WTC11 (cell line): ENCODE results near the gene ZNF782.

Experiments used
- ATF3 ChIP-seq: sonication (generic); formaldehyde crosslinking; conservative IDR thresholded peaks from 2 replicates; pipeline ENCODE4 v1.8.1; 2022; ENCODE audit warnings: mild to moderate bottlenecking, missing genetic modification reagents
- CTCF ChIP-seq: fragments of 200-600 bp; IDR thresholded peaks from 2 replicates; pipeline ENCODE4 v1.8.0; 2022; ENCODE audit warnings: antibody characterized with exemption
- E2F4 ChIP-seq: sonication (generic); formaldehyde crosslinking; IDR thresholded peaks from 2 replicates; pipeline ENCODE4 v1.8.1; 2022; ENCODE audit warnings: low read depth, mild to moderate bottlenecking, moderate library complexity, missing genetic modification reagents, borderline replicate concordance
- EMX1 ChIP-seq: fragments of 250-450 bp; sonication (Bioruptor Pico); IDR thresholded peaks from 2 replicates; pipeline ENCODE4 v1.8.0; 2021; ENCODE audit warnings: mild to moderate bottlenecking
- FOXP1 ChIP-seq: sonication (generic); formaldehyde crosslinking; IDR thresholded peaks from 2 replicates; pipeline ENCODE4 v1.8.0; 2022; ENCODE audit warnings: missing genetic modification reagents, mild to moderate bottlenecking, moderate library complexity, borderline replicate concordance
- MAX ChIP-seq: sonication (generic); formaldehyde crosslinking; IDR thresholded peaks from 2 replicates; pipeline ENCODE4 v1.8.0; 2022; ENCODE audit warnings: mild to moderate bottlenecking, missing genetic modification reagents
- SP1 ChIP-seq: sonication (generic); formaldehyde crosslinking; conservative IDR thresholded peaks from 2 replicates; pipeline ENCODE4 v1.8.1; 2022; ENCODE audit warnings: missing genetic modification reagents
- ZNF121 ChIP-seq: sonication (generic); formaldehyde crosslinking; IDR thresholded peaks from 2 replicates; pipeline ENCODE4 v1.8.0; 2023; ENCODE audit warnings: missing genetic modification reagents
- ZNF317 ChIP-seq: sonication (generic); formaldehyde crosslinking; IDR thresholded peaks from 2 replicates; pipeline ENCODE4 v1.8.1; 2023; ENCODE audit warnings: low read depth, mild to moderate bottlenecking, moderate library complexity, missing genetic modification reagents, borderline replicate concordance

GRCh38 chr9:96859461-96860198 is 5.3 kb upstream of the ZNF782 start:
- TF ChIP-seq SP1 (CRISPR knock-in tag) (no peak), CTCF (no peak), E2F4 (CRISPR knock-in tag) (no peak), ATF3 (CRISPR knock-in tag) (no peak), FOXP1 (no peak), ZNF317 (CRISPR knock-in tag) (no peak), ZNF121 (CRISPR knock-in tag) (no peak), EMX1 (CRISPR knock-in tag) (no peak), MAX (CRISPR knock-in tag) (no peak)
